NB4 (cell line): ENCODE measurements around the gene MACROD2.

Experiments used
- MYC ChIP-seq: IDR thresholded peaks from 2 replicates; pipeline ENCODE4 v1.6.1; 2011; ENCODE audit warnings: low read depth, low read length
- POLR2A ChIP-seq: IDR thresholded peaks from 2 replicates; pipeline ENCODE4 v1.6.1; 2011; ENCODE audit warnings: mild to moderate bottlenecking; ENCODE audit not compliant: insufficient read length; ENCODE audit errors: extremely low read depth
- TF ChIP-seq, protein P1 (sequence below): IDR thresholded peaks from one replicate; pipeline ENCODE4 v1.5.1; 2012; ENCODE audit warnings: low read depth, low read length

DNA sequence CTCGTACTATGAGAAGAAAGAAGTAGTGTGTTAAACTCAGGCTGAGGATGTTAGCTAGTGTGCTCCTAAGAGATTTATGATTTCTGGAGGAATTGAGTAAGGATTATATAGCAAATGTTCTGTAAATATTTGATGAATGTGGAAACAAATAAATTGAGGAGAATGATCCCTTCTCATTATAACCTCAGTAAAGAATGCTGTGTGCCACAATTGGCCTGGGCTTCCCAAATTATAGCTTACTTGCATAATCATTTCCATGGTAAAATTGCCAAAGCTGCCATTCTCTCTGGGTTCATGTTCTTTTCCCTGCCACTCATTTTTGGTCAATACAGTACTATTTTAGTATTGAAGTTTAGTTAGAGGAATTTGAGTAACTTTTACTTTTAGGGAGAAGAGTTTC, 213.6 kb downstream of the MACROD2 start:
- TF ChIP-seq, protein P1, sequence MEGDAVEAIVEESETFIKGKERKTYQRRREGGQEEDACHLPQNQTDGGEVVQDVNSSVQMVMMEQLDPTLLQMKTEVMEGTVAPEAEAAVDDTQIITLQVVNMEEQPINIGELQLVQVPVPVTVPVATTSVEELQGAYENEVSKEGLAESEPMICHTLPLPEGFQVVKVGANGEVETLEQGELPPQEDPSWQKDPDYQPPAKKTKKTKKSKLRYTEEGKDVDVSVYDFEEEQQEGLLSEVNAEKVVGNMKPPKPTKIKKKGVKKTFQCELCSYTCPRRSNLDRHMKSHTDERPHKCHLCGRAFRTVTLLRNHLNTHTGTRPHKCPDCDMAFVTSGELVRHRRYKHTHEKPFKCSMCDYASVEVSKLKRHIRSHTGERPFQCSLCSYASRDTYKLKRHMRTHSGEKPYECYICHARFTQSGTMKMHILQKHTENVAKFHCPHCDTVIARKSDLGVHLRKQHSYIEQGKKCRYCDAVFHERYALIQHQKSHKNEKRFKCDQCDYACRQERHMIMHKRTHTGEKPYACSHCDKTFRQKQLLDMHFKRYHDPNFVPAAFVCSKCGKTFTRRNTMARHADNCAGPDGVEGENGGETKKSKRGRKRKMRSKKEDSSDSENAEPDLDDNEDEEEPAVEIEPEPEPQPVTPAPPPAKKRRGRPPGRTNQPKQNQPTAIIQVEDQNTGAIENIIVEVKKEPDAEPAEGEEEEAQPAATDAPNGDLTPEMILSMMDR: no peak
- TF ChIP-seq POLR2A (no peak), MYC (no peak)
